Measurements from ENCODE around the gene AURKA.

DNA sequence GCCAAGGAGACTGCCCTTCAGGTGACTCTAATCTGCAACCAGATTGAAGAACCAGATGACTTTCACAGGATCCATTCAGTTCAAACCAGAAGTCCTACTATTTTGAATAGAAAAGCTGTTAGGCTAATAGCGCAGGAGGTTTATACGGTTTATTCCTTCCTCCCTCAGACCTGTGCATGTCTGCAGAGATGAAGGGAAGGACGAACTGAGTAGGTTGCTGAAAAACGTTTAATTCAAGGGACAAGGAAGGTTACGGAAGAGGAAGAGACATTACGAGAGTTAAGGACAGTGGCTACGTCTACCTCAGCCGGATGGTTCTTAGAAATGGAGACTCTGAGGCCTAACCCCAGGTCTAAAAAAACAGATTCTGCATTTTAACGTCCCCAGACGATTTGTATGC lies 978 bp downstream of the AURKA start:
- TF ChIP-seq, protein P1, sequence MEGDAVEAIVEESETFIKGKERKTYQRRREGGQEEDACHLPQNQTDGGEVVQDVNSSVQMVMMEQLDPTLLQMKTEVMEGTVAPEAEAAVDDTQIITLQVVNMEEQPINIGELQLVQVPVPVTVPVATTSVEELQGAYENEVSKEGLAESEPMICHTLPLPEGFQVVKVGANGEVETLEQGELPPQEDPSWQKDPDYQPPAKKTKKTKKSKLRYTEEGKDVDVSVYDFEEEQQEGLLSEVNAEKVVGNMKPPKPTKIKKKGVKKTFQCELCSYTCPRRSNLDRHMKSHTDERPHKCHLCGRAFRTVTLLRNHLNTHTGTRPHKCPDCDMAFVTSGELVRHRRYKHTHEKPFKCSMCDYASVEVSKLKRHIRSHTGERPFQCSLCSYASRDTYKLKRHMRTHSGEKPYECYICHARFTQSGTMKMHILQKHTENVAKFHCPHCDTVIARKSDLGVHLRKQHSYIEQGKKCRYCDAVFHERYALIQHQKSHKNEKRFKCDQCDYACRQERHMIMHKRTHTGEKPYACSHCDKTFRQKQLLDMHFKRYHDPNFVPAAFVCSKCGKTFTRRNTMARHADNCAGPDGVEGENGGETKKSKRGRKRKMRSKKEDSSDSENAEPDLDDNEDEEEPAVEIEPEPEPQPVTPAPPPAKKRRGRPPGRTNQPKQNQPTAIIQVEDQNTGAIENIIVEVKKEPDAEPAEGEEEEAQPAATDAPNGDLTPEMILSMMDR (conservative IDR thresholded peaks at IDR 0.05): no peak
- TF ChIP-seq ZFX (IDR thresholded peaks at IDR 0.05): no peak
